ENCODE measurements around the gene KRABD2.
"Not testable (repeated sequence)": the region's sequence is repeated elsewhere in the genome, so short reads cannot be mapped to it uniquely, and the experiment has no call there.

Gene KRABD2

DNA sequence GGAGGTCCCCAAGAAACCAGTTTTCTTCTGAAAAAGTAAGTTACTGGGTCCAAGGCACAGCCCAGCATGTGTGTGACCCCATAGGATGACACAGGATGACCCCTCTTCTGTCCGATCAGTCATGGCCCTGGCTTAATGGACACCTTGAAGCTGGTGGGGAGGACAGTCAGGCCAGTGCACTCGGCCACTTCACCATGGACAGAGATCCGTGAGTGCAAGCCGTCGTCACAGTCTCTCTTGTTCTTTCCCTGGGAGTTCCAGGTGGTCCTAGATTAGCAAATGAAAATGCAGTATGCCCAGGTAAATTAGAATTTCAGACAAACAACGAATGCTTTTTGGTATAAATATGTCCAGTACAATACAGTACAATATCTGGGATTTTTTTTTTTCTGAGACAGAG is 22.5 kb upstream of the KRABD2 start:
- H3K36me3 ChIP-seq (ENCODE audit: control insufficient read depth in 3 of 3, insufficient read depth in 2 of 3, low read depth in 1 of 3, low read length in 3 of 3): no peaks in the 10 kb centered on the region
- no peaks in the 10 kb centered on the region for H3K9me3 ChIP-seq (ENCODE audit: control insufficient read depth in 2 of 2, insufficient read depth in 1 of 2, low read depth in 1 of 2, low read length in 1 of 2)
- FAIRE-seq (no peak), DNase-seq (no peak)
- WGBS, 3 donors: 55 to 68% (median 65%) methylated on average over 6 of the region's 6 CpGs
- H3K27me3 ChIP-seq (ENCODE audit: control insufficient read depth in 3 of 3, insufficient read depth in 3 of 3, low read length in 3 of 3): peaks cover 0 to 24% (median 5%) of the 10 kb centered on the region in 3 donors
- no peak overlapping the region for H3K4me3 ChIP-seq (ENCODE audit: low read depth in 1 of 3, low read length in 3 of 3)
- no peaks in the 10 kb centered on the region for H3K4me1 ChIP-seq (ENCODE audit: control insufficient read depth in 3 of 3, insufficient read depth in 2 of 3, low read depth in 1 of 3, low read length in 2 of 3)
- no peak overlapping the region for H3K27ac ChIP-seq (ENCODE audit: low read depth in 1 of 3, low read length in 2 of 3)

DNA sequence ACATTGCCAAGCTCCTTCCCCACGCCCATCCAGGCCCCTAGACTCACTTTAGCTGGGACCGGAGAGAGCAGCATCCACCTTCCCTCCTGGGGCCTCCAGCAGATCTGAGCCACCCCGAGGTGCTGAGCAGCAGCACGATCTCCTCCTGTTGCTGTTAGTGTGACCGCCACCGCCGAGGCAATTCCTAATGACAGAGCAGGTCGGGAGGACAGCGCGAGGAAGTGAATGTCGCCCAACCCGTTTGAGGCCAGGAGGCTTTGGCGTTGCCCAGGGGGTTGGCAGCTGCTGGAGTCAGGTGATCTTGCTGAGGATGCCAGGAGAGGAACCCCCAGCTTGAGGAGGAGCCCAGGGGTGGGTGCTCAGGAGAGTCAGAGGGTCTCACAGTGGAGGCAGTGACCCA is 21.1 kb upstream of the KRABD2 start, which contains the start of gene RNF222:
TSS of gene RNF222 (minus strand) at position 192 of the 400 bp plus-strand sequence. CDS start 4,366 bp downstream, outside the sequence.
- Histone ChIP-seq H3K36me3 (ENCODE audit: control insufficient read depth in 3 of 3, insufficient read depth in 2 of 3, low read depth in 1 of 3, low read length in 3 of 3) (no peaks in the 10 kb centered on the region), H3K4me3 (ENCODE audit: low read depth in 1 of 3, low read length in 3 of 3) (no peak within 1 kb of the TSS), H3K27me3 (ENCODE audit: control insufficient read depth in 3 of 3, insufficient read depth in 3 of 3, low read length in 3 of 3) (peaks cover 0 to 32% (median 5%) of the 10 kb centered on the region in 3 donors), H3K4me1 (ENCODE audit: control insufficient read depth in 3 of 3, insufficient read depth in 2 of 3, low read depth in 1 of 3, low read length in 2 of 3) (no peaks in the 10 kb centered on the region), H3K9me3 (ENCODE audit: control insufficient read depth in 2 of 2, insufficient read depth in 1 of 2, low read depth in 1 of 2, low read length in 1 of 2) (no peaks in the 10 kb centered on the region), H3K27ac (ENCODE audit: low read depth in 1 of 3, low read length in 2 of 3) (no peak within 1 kb of the TSS)
- FAIRE-seq: no peak
- DNase-seq: no peak
- WGBS, 3 donors: 18 to 54% (median 36%) methylated on average over 13 of the region's 13 CpGs

- FAIRE-seq; H3K4me1 ChIP-seq (ENCODE audit: control insufficient read depth in 3 of 3, insufficient read depth in 2 of 3, low read depth in 1 of 3, low read length in 2 of 3); H3K36me3 ChIP-seq (ENCODE audit: control insufficient read depth in 3 of 3, insufficient read depth in 2 of 3, low read depth in 1 of 3, low read length in 3 of 3); H3K9me3 ChIP-seq (ENCODE audit: control insufficient read depth in 2 of 2, insufficient read depth in 1 of 2, low read depth in 1 of 2, low read length in 1 of 2); H3K4me3 ChIP-seq (ENCODE audit: low read depth in 1 of 3, low read length in 3 of 3); H3K27ac ChIP-seq (ENCODE audit: low read depth in 1 of 3, low read length in 2 of 3); DNase-seq: not testable (repeated sequence)
- H3K27me3 ChIP-seq (ENCODE audit: control insufficient read depth in 3 of 3, insufficient read depth in 3 of 3, low read length in 3 of 3): peaks cover 0 to 43% (median 5%) of the 10 kb centered on the region in 3 donors
- 85 to 86% (median 85%) methylated on average over 9 of the region's 9 CpGs for WGBS, 3 donors
Observed at GRCh38 chr17:8394497-8394896, 18.0 kb upstream of the KRABD2 start.

DNA sequence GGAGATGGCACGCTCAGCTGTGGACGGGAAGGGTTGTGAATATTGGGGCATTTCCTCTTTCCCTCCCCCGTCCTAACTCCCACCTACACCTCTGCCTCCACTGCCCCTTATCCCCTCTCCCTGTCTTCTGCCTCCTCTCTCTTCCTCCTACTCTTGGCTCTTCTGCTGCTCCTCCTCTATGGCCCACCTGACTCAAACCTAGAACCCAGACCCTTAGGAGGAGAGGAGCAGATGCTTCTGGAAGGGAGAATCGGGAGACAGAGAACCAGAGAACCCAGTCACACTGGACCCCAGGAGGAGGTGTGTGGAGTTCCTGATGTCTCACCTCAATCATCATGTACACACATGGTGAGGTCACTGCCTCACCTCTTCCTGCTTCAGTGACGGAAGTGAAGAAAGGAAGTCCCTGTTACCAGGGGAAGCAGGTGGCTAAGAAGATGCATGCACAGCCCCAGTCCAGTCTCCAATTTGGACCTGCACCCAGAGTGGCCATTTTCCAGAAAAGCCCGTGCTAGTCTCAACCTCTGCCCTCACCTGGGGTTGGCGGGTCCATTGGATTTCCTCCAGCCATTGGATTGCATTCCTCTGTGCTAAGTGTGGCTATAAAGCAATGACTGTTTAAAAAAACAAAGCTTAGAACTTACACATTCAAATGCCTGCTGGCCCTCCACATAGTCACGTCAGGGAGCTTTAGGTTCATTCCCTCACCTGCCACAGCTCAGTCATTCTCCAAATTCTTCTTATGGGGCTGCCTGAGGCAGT is 17.1 kb upstream of the KRABD2 start:
- Histone ChIP-seq H3K4me3 (ENCODE audit: low read depth in 1 of 3, low read length in 3 of 3) (no peak overlapping the region), H3K9me3 (ENCODE audit: control insufficient read depth in 2 of 2, insufficient read depth in 1 of 2, low read depth in 1 of 2, low read length in 1 of 2) (no peaks in the 10 kb centered on the region), H3K27me3 (ENCODE audit: control insufficient read depth in 3 of 3, insufficient read depth in 3 of 3, low read length in 3 of 3) (peaks cover 0 to 39% (median 5%) of the 10 kb centered on the region in 3 donors), H3K36me3 (ENCODE audit: control insufficient read depth in 3 of 3, insufficient read depth in 2 of 3, low read depth in 1 of 3, low read length in 3 of 3) (no peaks in the 10 kb centered on the region), H3K27ac (ENCODE audit: low read depth in 1 of 3, low read length in 2 of 3) (peak overlapping the region in 1 of 3 donors; percentile 13), H3K4me1 (ENCODE audit: control insufficient read depth in 3 of 3, insufficient read depth in 2 of 3, low read depth in 1 of 3, low read length in 2 of 3) (no peaks in the 10 kb centered on the region)
- 40 to 55% (median 52%) methylated on average over 7 to 8 of the region's 8 CpGs for WGBS, 3 donors
- FAIRE-seq (no peak), DNase-seq (peak; percentile 20 to 57)

DNA sequence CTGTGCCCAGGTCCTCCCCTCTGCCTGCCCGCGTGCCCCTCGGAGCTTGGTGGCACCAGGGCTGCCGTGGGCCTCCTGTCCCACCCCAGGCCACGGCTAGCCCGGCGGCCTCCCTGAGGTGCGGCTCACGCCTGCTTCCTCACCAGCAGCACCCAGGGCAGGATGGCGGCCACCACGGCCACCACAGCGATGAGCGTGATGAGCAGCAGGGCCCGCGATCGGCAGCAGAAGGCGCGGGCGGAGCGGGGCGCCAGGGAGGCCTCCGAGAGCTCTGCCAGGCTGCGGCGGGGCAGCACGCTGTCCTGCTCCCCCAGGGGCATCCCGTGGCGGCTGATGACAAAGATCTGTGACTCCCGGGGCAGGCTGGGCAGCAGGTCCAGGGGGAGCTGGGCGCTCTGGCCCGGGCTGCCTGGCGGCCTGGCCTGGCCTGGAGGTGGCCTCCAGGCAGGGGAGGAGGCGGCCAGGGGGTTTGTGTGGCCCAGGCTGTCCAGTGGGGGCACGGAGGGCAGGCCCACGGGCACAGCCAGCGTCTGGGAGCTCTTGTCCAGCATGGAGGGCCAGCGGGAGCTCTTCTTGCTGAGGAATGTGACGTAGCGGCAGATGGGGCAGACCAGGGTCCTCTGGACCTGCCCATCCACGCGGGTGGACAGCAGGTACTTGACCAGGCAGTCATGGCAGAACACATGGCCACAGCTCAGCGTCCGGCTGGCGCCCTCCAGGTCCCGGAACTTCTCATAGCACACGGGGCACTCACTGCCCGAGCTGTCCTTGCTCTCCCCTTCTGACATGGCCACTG is 16.4 kb upstream of the KRABD2 start:
- 86 to 87% (median 87%) methylated on average over 35 to 46 of the region's 46 CpGs for WGBS, 3 donors
- DNase-seq: no peak
- H3K27me3 ChIP-seq (ENCODE audit: control insufficient read depth in 3 of 3, insufficient read depth in 3 of 3, low read length in 3 of 3): peaks cover 0 to 35% (median 5%) of the 10 kb centered on the region in 3 donors
- no peak overlapping the region for H3K4me3 ChIP-seq (ENCODE audit: low read depth in 1 of 3, low read length in 3 of 3)
- H3K27ac ChIP-seq (ENCODE audit: low read depth in 1 of 3, low read length in 2 of 3): no peak overlapping the region
- no peaks in the 10 kb centered on the region for H3K36me3 ChIP-seq (ENCODE audit: control insufficient read depth in 3 of 3, insufficient read depth in 2 of 3, low read depth in 1 of 3, low read length in 3 of 3)
- no peak for FAIRE-seq
- no peaks in the 10 kb centered on the region for H3K4me1 ChIP-seq (ENCODE audit: control insufficient read depth in 3 of 3, insufficient read depth in 2 of 3, low read depth in 1 of 3, low read length in 2 of 3)
- H3K9me3 ChIP-seq (ENCODE audit: control insufficient read depth in 2 of 2, insufficient read depth in 1 of 2, low read depth in 1 of 2, low read length in 1 of 2): no peaks in the 10 kb centered on the region

- Histone ChIP-seq H3K27me3 (ENCODE audit: control insufficient read depth in 3 of 3, insufficient read depth in 3 of 3, low read length in 3 of 3) (peaks cover 0 to 35% (median 5%) of the 10 kb centered on the region in 3 donors), H3K9me3 (ENCODE audit: control insufficient read depth in 2 of 2, insufficient read depth in 1 of 2, low read depth in 1 of 2, low read length in 1 of 2) (no peaks in the 10 kb centered on the region), H3K4me1 (ENCODE audit: control insufficient read depth in 3 of 3, insufficient read depth in 2 of 3, low read depth in 1 of 3, low read length in 2 of 3) (no peaks in the 10 kb centered on the region), H3K27ac (ENCODE audit: low read depth in 1 of 3, low read length in 2 of 3) (no peak overlapping the region), H3K4me3 (ENCODE audit: low read depth in 1 of 3, low read length in 3 of 3) (no peak overlapping the region), H3K36me3 (ENCODE audit: control insufficient read depth in 3 of 3, insufficient read depth in 2 of 3, low read depth in 1 of 3, low read length in 3 of 3) (no peaks in the 10 kb centered on the region)
- FAIRE-seq (no peak), DNase-seq (no peak)
- WGBS, 3 donors: 57 to 77% (median 71%) methylated on average over 14 to 18 of the region's 18 CpGs
Observed at GRCh38 chr17:8392274-8392673, 15.8 kb upstream of the KRABD2 start.

DNA sequence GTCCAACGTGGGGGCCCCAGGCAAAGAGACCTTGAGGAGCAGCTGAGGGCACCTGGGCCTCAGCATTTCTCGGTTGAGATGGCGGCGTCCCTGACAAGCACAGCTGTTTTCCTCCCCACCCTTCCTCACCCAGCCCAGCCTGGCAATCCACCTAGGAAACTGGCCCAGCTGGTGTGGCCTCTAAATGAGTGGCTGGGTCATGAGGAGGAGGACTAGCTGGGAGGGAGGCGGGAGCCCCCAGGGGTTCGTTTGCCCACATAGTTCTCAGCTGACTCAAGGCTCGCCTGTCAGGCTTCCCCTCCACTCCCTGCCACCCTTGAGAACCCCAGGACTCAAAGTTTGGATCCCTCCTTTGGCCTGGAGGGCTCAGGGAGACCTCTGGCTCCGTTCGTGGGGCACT is 15.2 kb upstream of the KRABD2 start:
- FAIRE-seq: no peak
- 15 to 34% (median 33%) methylated on average over 8 to 9 of the region's 9 CpGs for WGBS, 3 donors
- H3K4me3 ChIP-seq (ENCODE audit: low read depth in 1 of 3, low read length in 3 of 3): no peak overlapping the region
- no peaks in the 10 kb centered on the region for H3K9me3 ChIP-seq (ENCODE audit: control insufficient read depth in 2 of 2, insufficient read depth in 1 of 2, low read depth in 1 of 2, low read length in 1 of 2)
- H3K27me3 ChIP-seq (ENCODE audit: control insufficient read depth in 3 of 3, insufficient read depth in 3 of 3, low read length in 3 of 3): peaks cover 0 to 30% (median 5%) of the 10 kb centered on the region in 3 donors
- no peak for DNase-seq
- H3K36me3 ChIP-seq (ENCODE audit: control insufficient read depth in 3 of 3, insufficient read depth in 2 of 3, low read depth in 1 of 3, low read length in 3 of 3): no peaks in the 10 kb centered on the region
- H3K4me1 ChIP-seq (ENCODE audit: control insufficient read depth in 3 of 3, insufficient read depth in 2 of 3, low read depth in 1 of 3, low read length in 2 of 3): no peaks in the 10 kb centered on the region
- H3K27ac ChIP-seq (ENCODE audit: low read depth in 1 of 3, low read length in 2 of 3): no peak overlapping the region

DNA sequence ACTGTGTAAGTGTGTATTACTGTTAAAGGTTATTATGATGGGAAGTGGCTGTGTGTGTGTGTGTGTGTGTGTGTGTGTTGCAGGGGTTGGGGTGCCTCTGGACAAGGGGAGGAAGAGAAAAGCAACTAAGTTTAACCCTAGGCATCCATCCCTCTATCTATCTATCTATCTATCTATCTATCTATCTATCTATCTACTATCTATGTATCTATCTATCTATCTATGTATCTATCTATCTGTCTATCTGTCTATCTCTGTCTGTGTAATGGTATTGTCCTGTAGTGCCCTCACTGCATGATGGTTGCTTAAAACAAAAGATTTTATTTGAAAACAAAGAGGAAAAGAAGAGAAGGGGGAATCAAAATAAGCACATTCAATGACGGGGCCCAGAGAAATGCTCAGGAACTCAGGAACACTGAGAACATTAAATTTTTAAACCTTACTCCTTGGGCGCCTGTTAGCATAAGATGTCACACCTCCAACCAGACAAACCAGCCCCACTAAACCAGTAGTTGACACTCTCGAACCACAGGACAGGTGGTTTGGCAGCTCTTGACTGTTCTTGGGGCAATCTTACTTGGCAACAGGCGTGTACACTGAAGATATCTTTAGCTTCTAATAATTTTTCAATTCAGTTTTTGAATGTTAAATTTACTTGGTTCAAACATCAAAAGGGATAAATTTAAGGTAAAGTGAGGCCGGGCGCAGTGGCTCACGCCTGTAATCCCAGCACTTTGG is 11.6 kb upstream of the KRABD2 start:
- FAIRE-seq (no peak), DNase-seq (no peak)
- Histone ChIP-seq H3K27ac (ENCODE audit: low read depth in 1 of 3, low read length in 2 of 3) (no peak overlapping the region), H3K36me3 (ENCODE audit: control insufficient read depth in 3 of 3, insufficient read depth in 2 of 3, low read depth in 1 of 3, low read length in 3 of 3) (no peaks in the 10 kb centered on the region), H3K9me3 (ENCODE audit: control insufficient read depth in 2 of 2, insufficient read depth in 1 of 2, low read depth in 1 of 2, low read length in 1 of 2) (no peaks in the 10 kb centered on the region), H3K4me1 (ENCODE audit: control insufficient read depth in 3 of 3, insufficient read depth in 2 of 3, low read depth in 1 of 3, low read length in 2 of 3) (peaks cover 0 to 3% (median 0%) of the 10 kb centered on the region in 3 donors), H3K4me3 (ENCODE audit: low read depth in 1 of 3, low read length in 3 of 3) (no peak overlapping the region), H3K27me3 (ENCODE audit: control insufficient read depth in 3 of 3, insufficient read depth in 3 of 3, low read length in 3 of 3) (peaks cover 0 to 10% (median 0%) of the 10 kb centered on the region in 3 donors)
- WGBS, 3 donors: 81 to 87% (median 81%) methylated on average over 7 of the region's 7 CpGs
